K562 (cell line): ENCODE data around the gene CATSPER1. TPM values are rescaled to one million over a fixed set of nuclear protein-coding genes. Genes with fewer than 3 reads are reported as not detected.

ENCODE experiments used
- ATAC-seq: fragments of 200-7000 bp; cut with Tn5 transposase; 3 replicates; pipeline ENCODE4 v1.9.1; 2020; ENCODE audit warnings: moderate library complexity
- BruUV-seq: library from RNA; stranded (reverse); fragments of 400-500 nt; replicated peaks from 2 replicates; lab custom pipeline; 2021; lab: Mats Ljungman, UMichigan
- CTCF ChIA-PET: fragments of 300-600 bp; formaldehyde crosslinking; extraction: SDS; loops from one replicate; lab custom pipeline; 2021; ENCODE audit warnings: low intra/inter-chr PET ratio; lab: Yijun Ruan, JAX
- POLR2A ChIA-PET: fragments of 300-600, 350-650 bp; sonication (Branson Sonifier 250); formaldehyde crosslinking; extraction: SDS; loops from one replicate; lab custom pipeline; 2021; ENCODE audit warnings: antibody characterized with exemption, inconsistent platforms; lab: Yijun Ruan, JAX
- DNase-seq, 4 experiments: peaks; one replicate each; pipeline versions ENCODE4 v3.0.0 to v3.0.0-alpha.2; 2011 to 2018; ENCODE audit warnings: low spot score in 3 of 4, mixed read lengths in 3 of 4; ENCODE audit errors: extremely low read depth in 1 of 4
- FAIRE-seq: peaks from 2 replicates; lab custom pipeline; 2011; peaks lifted over from hg19 to GRCh38; lab: Jason Lieb, UNC
- H2AFZ ChIP-seq: 2 replicates; pipeline ENCODE4 v1.6.0; 2011; ENCODE audit warnings: low read depth, low read length, control low read depth, inconsistent platforms
- H3K27ac ChIP-seq: fragments of 200-600 bp; 3 replicates; pipeline ENCODE4 v1.8.0; 2011; ENCODE audit warnings: low read depth, mild to moderate bottlenecking, control low read depth, inconsistent platforms, low read length, moderate library complexity, mixed read lengths; ENCODE audit errors: extremely low read depth
- H3K27me3 ChIP-seq, 2 experiments: fragments of 300-600 bp in 1 of 2; 2 replicates in 1 of 2; 3 replicates in 1 of 2; pipeline versions ENCODE4 v1.6.0 to v1.8.0; 2011; ENCODE audit warnings: inconsistent platforms in 2 of 2, low read length in 2 of 2, mild to moderate bottlenecking in 1 of 2, mixed read lengths in 1 of 2, moderate library complexity in 1 of 2; ENCODE audit not compliant: control insufficient read depth in 2 of 2, insufficient read depth in 2 of 2
- H3K36me3 ChIP-seq: fragments of 300-600 bp; 3 replicates; pipeline ENCODE4 v1.8.0; 2011; ENCODE audit warnings: mild to moderate bottlenecking, low read length, inconsistent platforms; ENCODE audit not compliant: control insufficient read depth, insufficient read depth
- H3K4me1 ChIP-seq, 2 experiments: fragments of 200-600 bp in 1 of 2; replicated peaks in 1 of 2; 2 replicates in 1 of 2; 3 replicates in 1 of 2; pipeline versions ENCODE4 v1.5.1 to v1.8.0; 2011; ENCODE audit warnings: inconsistent platforms in 2 of 2, low read length in 2 of 2, mild to moderate bottlenecking in 1 of 2, mixed read lengths in 1 of 2, moderate library complexity in 1 of 2; ENCODE audit not compliant: control insufficient read depth in 2 of 2, insufficient read depth in 2 of 2
- H3K4me2 ChIP-seq: 2 replicates; pipeline ENCODE4 v1.6.1; 2011; ENCODE audit warnings: low read length, control low read depth, inconsistent platforms, mixed read lengths; ENCODE audit not compliant: insufficient read depth
- H3K4me3 ChIP-seq: fragments of 200-600 bp; sonication (generic), shearing (Covaris generic); 2 replicates; pipeline ENCODE4 v1.5.1; 2016; ENCODE audit warnings: control low read depth, inconsistent platforms
- H3K79me2 ChIP-seq: fragments of 200-600 bp; 3 replicates; pipeline ENCODE4 v1.8.0; 2011; ENCODE audit warnings: low read length, inconsistent platforms; ENCODE audit not compliant: control insufficient read depth, insufficient read depth
- H3K9ac ChIP-seq, 2 experiments: 2 replicates each; pipeline versions ENCODE4 v1.6.0 to v1.6.1; 2011; ENCODE audit warnings: low read depth in 2 of 2, low read length in 2 of 2, control low read depth in 1 of 2, inconsistent platforms in 1 of 2, mild to moderate bottlenecking in 1 of 2, mixed read lengths in 1 of 2; ENCODE audit not compliant: insufficient read depth in 1 of 2
- H3K9me1 ChIP-seq: one replicate; pipeline ENCODE4 v1.6.0; 2011; ENCODE audit warnings: inconsistent platforms, mild to moderate bottlenecking, low read length, moderate library complexity; ENCODE audit not compliant: control insufficient read depth, insufficient read depth
- H3K9me3 ChIP-seq: replicated peaks from 2 replicates; pipeline ENCODE4 v1.5.1; 2011; ENCODE audit warnings: low read depth, low read length, inconsistent platforms; ENCODE audit not compliant: control insufficient read depth, insufficient read depth
- H4K20me1 ChIP-seq: replicated peaks from 2 replicates; pipeline ENCODE4 v1.6.1; 2011; ENCODE audit warnings: low read length, inconsistent platforms, mixed read lengths; ENCODE audit not compliant: control insufficient read depth, insufficient read depth
- BCOR ChIP-seq: fragments of 450-650 bp; IDR thresholded peaks from 2 replicates; pipeline ENCODE4 v1.6.1; 2016
- C11orf30 ChIP-seq: fragments of 450-650 bp; IDR thresholded peaks from 2 replicates; pipeline ENCODE4 v1.6.1; 2016; ENCODE audit warnings: low read depth, mild to moderate bottlenecking
- CHD1 ChIP-seq: fragments of 200-600 bp; sonication (generic); IDR thresholded peaks from one replicate; pipeline ENCODE4 v1.6.1; 2012; ENCODE audit warnings: mild to moderate bottlenecking, moderate library complexity, low read length, inconsistent platforms
- DIDO1 ChIP-seq: fragments of 450-650 bp; IDR thresholded peaks from 2 replicates; pipeline ENCODE4 v1.6.1; 2016; ENCODE audit warnings: low read depth, missing biosample characterization, missing genetic modification characterization
- FOXJ3 ChIP-seq: sonication (generic); formaldehyde crosslinking; IDR thresholded peaks from 2 replicates; pipeline ENCODE4 v1.4.0; 2020; ENCODE audit warnings: mild to moderate bottlenecking, missing genetic modification reagents
- NFRKB ChIP-seq: fragments of 450-650 bp; IDR thresholded peaks from 2 replicates; pipeline ENCODE4 v1.6.1; 2016; ENCODE audit warnings: low read depth
- SMARCA4 ChIP-seq: fragments of 450-650 bp; IDR thresholded peaks from 2 replicates; pipeline ENCODE4 v1.6.1; 2016
- ZNF507 ChIP-seq: conservative IDR thresholded peaks from 2 replicates; pipeline ENCODE4 v1.6.1; 2017; ENCODE audit warnings: missing genetic modification characterization, missing compliant biosample characterization
- ZNF79 ChIP-seq: fragments of 250-450 bp; sonication (Bioruptor Pico); IDR thresholded peaks from 2 replicates; pipeline ENCODE4 v1.4.0; 2020; ENCODE audit warnings: low read depth, mild to moderate bottlenecking, moderate library complexity
- WGBS: fragments of 100-300 bp; shearing (Covaris generic); methylation state at CpG from one replicate; pipeline ENCODE4 v1.1.6; 2016; ENCODE audit warnings: low coverage, mixed read lengths; ENCODE audit not compliant: insufficient coverage; ENCODE audit errors: missing lambda C conversion rate; 5-methylcytosine and 5-hydroxymethylcytosine counted together
- in situ Hi-C: fragments of 300-500 bp; cut with MboI; formaldehyde crosslinking; loops from 4 replicates; pipeline ENCODE4 v1.15.0; 2018; ENCODE audit warnings: inconsistent platforms, mixed read lengths
- intact Hi-C: fragments of 100-400 bp; cut with micrococcal nuclease; formaldehyde crosslinking; loops from 2 replicates; pipeline ENCODE4 v1.14.2; 2022
- polyA plus RNA-seq, 8 experiments: library from polyadenylated mRNA; depleted of rRNA in 4 of 8; stranded (reverse) in 5 of 8; unstranded in 3 of 8; fragments of >200 nt; fragmentation: Nextera tagmentation in 2 of 8; fragmentation: Illumina TruSeq in 1 of 8; extraction: Ambion mirVana in 2 of 8; extraction: Trizol in 1 of 8; gene quantifications; 2 replicates each; pipeline versions ENCODE4 v1.2.1 to v1.2.3, GENCODE V29; 2011 to 2014; ENCODE audit warnings: inconsistent platforms in 1 of 8, missing spikeins in 1 of 8
- total RNA-seq, 7 experiments: library from RNA; depleted of rRNA in 6 of 7; stranded (reverse); fragments of >200 nt in 6 of 7; fragmentation: Illumina TruSeq in 2 of 7; extraction: Trizol in 2 of 7; gene quantifications; 2 replicates each; pipeline versions ENCODE4 v1.2.1 to v1.2.3, GENCODE V29; 2011 to 2021; ENCODE audit warnings: low replicate concordance in 1 of 7
- TF ChIP-seq, protein P1 (sequence below): fragments of 450-650 bp; IDR thresholded peaks from 2 replicates; pipeline ENCODE4 v1.6.1; 2014; ENCODE audit warnings: low read depth, mild to moderate bottlenecking, moderate library complexity, borderline replicate concordance

The CATSPER1 gene
- total and polyA plus RNA-seq, 9 of the 15 experiments (the other 6 are each of a cell fraction or from before 2014, with no cell fraction given): 0.21 to 3.3 (median 0.76) TPM

DNA sequence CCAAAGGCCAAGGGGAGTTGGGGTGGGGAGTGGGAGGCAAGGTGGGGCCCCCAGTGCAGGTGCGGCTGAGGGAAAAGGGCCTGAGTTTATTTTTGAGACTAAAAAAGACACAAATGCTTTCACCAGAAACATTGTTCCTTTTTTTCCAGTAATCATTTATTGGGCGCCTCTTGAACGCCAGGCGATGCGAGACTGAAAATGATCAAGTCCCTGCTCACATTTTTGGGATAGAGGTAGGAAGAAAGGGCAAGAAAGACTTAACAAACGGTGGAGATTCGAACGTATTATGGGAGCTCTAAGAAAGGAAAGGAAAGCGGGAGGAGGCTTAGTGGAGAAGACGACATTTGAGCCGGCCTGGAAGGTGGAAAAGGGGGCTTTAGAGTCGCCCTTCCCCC lies 25.1 kb upstream of the CATSPER1 start:
- Histone ChIP-seq H3K9me3 (no peaks in the 10 kb centered on the region), H3K27ac (peak overlapping the region; percentile 85), H3K9me1 (no peaks in the 10 kb centered on the region), H3K79me2 (peaks cover 31% of the 10 kb centered on the region), H3K9ac (peak overlapping the region; percentile 98), H3K36me3 (peaks cover 36% of the 10 kb centered on the region), H3K27me3 (no peaks in the 10 kb centered on the region), H3K4me1 (peaks cover 16 to 33% of the 10 kb centered on the region in 2 experiments), H4K20me1 (no peaks in the 10 kb centered on the region), H3K4me3 (peak overlapping the region; percentile 89), H3K4me2 (peak overlapping the region; percentile 93), H2AFZ (peak overlapping the region; percentile 87)
- no peak for TF ChIP-seq BCOR
- TF ChIP-seq ZNF79 (CRISPR knock-in tag): no peak
- no peak for TF ChIP-seq NFRKB
- no peak for TF ChIP-seq FOXJ3 (CRISPR knock-in tag)
- TF ChIP-seq SMARCA4: peak; percentile 28; the same call in 1 of the 2 replicates
- TF ChIP-seq, protein P1, sequence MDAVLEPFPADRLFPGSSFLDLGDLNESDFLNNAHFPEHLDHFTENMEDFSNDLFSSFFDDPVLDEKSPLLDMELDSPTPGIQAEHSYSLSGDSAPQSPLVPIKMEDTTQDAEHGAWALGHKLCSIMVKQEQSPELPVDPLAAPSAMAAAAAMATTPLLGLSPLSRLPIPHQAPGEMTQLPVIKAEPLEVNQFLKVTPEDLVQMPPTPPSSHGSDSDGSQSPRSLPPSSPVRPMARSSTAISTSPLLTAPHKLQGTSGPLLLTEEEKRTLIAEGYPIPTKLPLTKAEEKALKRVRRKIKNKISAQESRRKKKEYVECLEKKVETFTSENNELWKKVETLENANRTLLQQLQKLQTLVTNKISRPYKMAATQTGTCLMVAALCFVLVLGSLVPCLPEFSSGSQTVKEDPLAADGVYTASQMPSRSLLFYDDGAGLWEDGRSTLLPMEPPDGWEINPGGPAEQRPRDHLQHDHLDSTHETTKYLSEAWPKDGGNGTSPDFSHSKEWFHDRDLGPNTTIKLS: no peak
- peak; percentile 47 for TF ChIP-seq CHD1
- no peak for TF ChIP-seq C11orf30
- TF ChIP-seq DIDO1: no peak
- TF ChIP-seq ZNF507 (tag): no peak
- ChIA-PET POLR2A (interaction anchor here (0.6 to 4.8 kb wide), 9 partner anchors 8 to 428 kb away, joined by 3 to 32 read pairs (median 4); partner anchors contain the start of genes CATSPER1 and MUS81), CTCF (no interaction called here)
- 7% methylated on average over 11 of the region's 12 CpGs for WGBS
- intact Hi-C loops: no loop called here
- in situ Hi-C loops: no loop called here
- FAIRE-seq (no peak), DNase-seq (no peak), ATAC-seq (no peak)
- BruUV-seq: TSS peak; percentile 97
